ENCODE measurements around the gene RTP5. TPM values are rescaled to one million over a fixed set of nuclear protein-coding genes. Genes with fewer than 3 reads are reported as not detected.

RTP5 gene
- total and polyA plus RNA-seq, 2 of the 8 experiments (the other 6 are each of a cell fraction or from before 2014, with no cell fraction given): not detected

DNA sequence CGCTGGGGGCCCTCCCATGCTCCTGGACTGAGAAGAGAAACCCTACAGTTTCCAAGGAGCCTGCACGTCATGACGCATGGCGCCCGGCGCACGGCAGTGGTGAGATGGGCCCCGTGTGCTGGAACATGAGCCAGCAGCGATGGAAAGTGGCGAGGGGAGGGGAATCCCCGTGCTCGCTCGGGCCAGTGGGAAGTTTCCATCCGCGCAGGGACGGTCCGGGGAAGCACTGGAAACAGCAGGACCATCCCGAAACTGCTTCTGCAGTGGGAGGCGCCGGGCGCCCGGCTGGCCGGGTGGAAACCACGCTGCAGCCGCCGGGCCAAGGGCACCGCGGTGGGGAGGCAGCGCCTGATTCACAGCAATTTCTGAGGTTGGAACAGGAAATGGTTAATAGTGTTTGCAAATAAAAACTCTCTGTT, 6.0 kb upstream of the RTP5 start:
- no peak overlapping the region for H3K23ac ChIP-seq (ENCODE audit: insufficient read length)

More for the DNA sequence above, 6.0 kb upstream of the RTP5 start:
- H2BK5ac ChIP-seq (ENCODE audit: low read depth, low read length): 0 out of 2 replicates have a peak overlapping the region, but pooled peaks have one; percentile 16
- no peak overlapping the region for H3K4me2 ChIP-seq (ENCODE audit: insufficient read depth in 1 of 2, low read depth in 2 of 2, low read length in 2 of 2)
- H3K9me3 ChIP-seq (ENCODE audit: insufficient read depth in 2 of 2, low read depth in 1 of 2, low read length in 1 of 2): no peaks in the 10 kb centered on the region
- TF ChIP-seq CTBP2 (IDR thresholded peaks at IDR 0.05; ENCODE audit: borderline replicate concordance, insufficient read depth, insufficient read length, low read length) (no peak), MAX (IDR thresholded peaks at IDR 0.05) (0 out of 2 replicates have a peak, but pooled peaks have one; percentile 7), KDM5A (IDR thresholded peaks at IDR 0.05; ENCODE audit: low read length) (no peak), NRF1 (IDR thresholded peaks at IDR 0.05; ENCODE audit: low read depth, low read length) (no peak)
- H4K5ac ChIP-seq (ENCODE audit: insufficient read length, low read depth, low read length): no peak overlapping the region
- peak overlapping the region; percentile 53; the same call in 1 of the 2 replicates for H4K8ac ChIP-seq (ENCODE audit: extremely low read depth, insufficient read depth, low read length)
- no peak overlapping the region for H4K91ac ChIP-seq (replicated peaks; ENCODE audit: insufficient read length, low read length)
- H3K4me1 ChIP-seq (replicated peaks in 1 of 4; ENCODE audit: control insufficient read depth in 3 of 4, insufficient read depth in 4 of 4, low read length in 3 of 4): peaks cover 0 to 22% (median 7%) of the 10 kb centered on the region in 4 experiments; a peak in 6 of 7 replicates
- no peak overlapping the region for H2BK15ac ChIP-seq (ENCODE audit: low read length)
- no peak overlapping the region for H3K14ac ChIP-seq (ENCODE audit: insufficient read length)
- no peak overlapping the region for H2AFZ ChIP-seq (ENCODE audit: low read length)
- no peak overlapping the region for H3K27ac ChIP-seq (ENCODE audit: low read depth, low read length)
- CTCF ChIA-PET (ENCODE audit: partially characterized antibody): no interaction called here
- no peak overlapping the region for H2BK120ac ChIP-seq (replicated peaks; ENCODE audit: low read depth, low read length)
- H2BK12ac ChIP-seq (ENCODE audit: low read depth, low read length): peak overlapping the region; percentile 68; the same call in 1 of the 2 replicates
- H3K79me2 ChIP-seq (ENCODE audit: control insufficient read depth in 1 of 2, insufficient read depth in 2 of 2, low read length in 2 of 2): no peaks in the 10 kb centered on the region
- no peak overlapping the region for H2AK5ac ChIP-seq (ENCODE audit: low read depth, low read length)
- no peak overlapping the region for H3K18ac ChIP-seq (ENCODE audit: extremely low read depth, low read length)
- H3K79me1 ChIP-seq (ENCODE audit: low read depth, low read length): peaks cover 4% of the 10 kb centered on the region; the same call in 1 of the 2 replicates
- H2BK20ac ChIP-seq (ENCODE audit: low read length): no peak overlapping the region
- H3K27me3 ChIP-seq (replicated peaks in 1 of 4; ENCODE audit: control insufficient read depth in 3 of 4, extremely low read depth in 1 of 4, insufficient read depth in 3 of 4, low read length in 3 of 4): peaks cover 0 to 16% (median 0%) of the 10 kb centered on the region in 4 experiments; a peak in 3 of 7 replicates
- FAIRE-seq: no peak
- no peak overlapping the region for H3K4ac ChIP-seq (replicated peaks; ENCODE audit: insufficient read length, low read depth, low read length)
- POLR2A ChIA-PET (ENCODE audit: partially characterized antibody): no interaction called here
- no peak overlapping the region for H3K56ac ChIP-seq (replicated peaks; ENCODE audit: insufficient read length, low read depth, low read length)
- no peak for DNase-seq (ENCODE audit: low read depth in 1 of 2, low spot score in 2 of 2)
- H3K4me3 ChIP-seq (ENCODE audit: extremely low read depth in 1 of 4, insufficient read depth in 2 of 4, low read depth in 3 of 4, low read length in 4 of 4): no peak overlapping the region
- peaks cover 0 to 20% of the 10 kb centered on the region in 2 experiments for H4K20me1 ChIP-seq (replicated peaks in 1 of 2; ENCODE audit: control insufficient read depth in 1 of 2, insufficient read depth in 2 of 2, low read length in 2 of 2)
- H3K9ac ChIP-seq (replicated peaks in 1 of 4; ENCODE audit: extremely low read depth in 1 of 4, low read depth in 3 of 4, low read length in 3 of 4): no peak overlapping the region
- H3K36me3 ChIP-seq (ENCODE audit: control insufficient read depth in 2 of 4, insufficient read depth in 4 of 4, low read length in 3 of 4): no peaks in the 10 kb centered on the region; a peak in 2 of 8 replicates
- WGBS, 2 experiments (ENCODE audit: extremely low coverage in 1 of 2, insufficient coverage in 1 of 2, insufficient read length in 1 of 2, insufficient replicate concordance in 2 of 2, low coverage in 1 of 2, low lambda C conversion rate in 2 of 2, missing lambda C conversion rate in 1 of 2): 87% methylated on average over 27 of the region's 29 CpGs; no CpG with 5 or more reads in 1 of the 2 experiments
- peaks cover 29% of the 10 kb centered on the region for H3K23me2 ChIP-seq (ENCODE audit: low read depth, low read length)
